Coronary artery (tissue), 2 donors: ENCODE results near the gene KCNIP1.

Experiments
- DNase-seq: peaks from one replicate; pipeline ENCODE4 v3.0.0-alpha.2; 2017; ENCODE audit warnings: low spot score
- H3K27ac ChIP-seq, 2 donors: fragments of 200-600 bp; sonication (generic); one replicate each; pipeline ENCODE4 v1.5.1; 2016 to 2019
- H3K4me3 ChIP-seq: fragments of 200-600 bp; sonication (generic); 2 replicates; pipeline ENCODE4 v1.5.1; 2016; ENCODE audit warnings: mild to moderate bottlenecking, moderate library complexity
- TF ChIP-seq, protein P1 (sequence below): fragments of 200-600 bp; sonication (generic); IDR thresholded peaks from one replicate; pipeline ENCODE4 v1.5.1; 2019; ENCODE audit warnings: antibody characterized with exemption

The KCNIP1 gene

DNA sequence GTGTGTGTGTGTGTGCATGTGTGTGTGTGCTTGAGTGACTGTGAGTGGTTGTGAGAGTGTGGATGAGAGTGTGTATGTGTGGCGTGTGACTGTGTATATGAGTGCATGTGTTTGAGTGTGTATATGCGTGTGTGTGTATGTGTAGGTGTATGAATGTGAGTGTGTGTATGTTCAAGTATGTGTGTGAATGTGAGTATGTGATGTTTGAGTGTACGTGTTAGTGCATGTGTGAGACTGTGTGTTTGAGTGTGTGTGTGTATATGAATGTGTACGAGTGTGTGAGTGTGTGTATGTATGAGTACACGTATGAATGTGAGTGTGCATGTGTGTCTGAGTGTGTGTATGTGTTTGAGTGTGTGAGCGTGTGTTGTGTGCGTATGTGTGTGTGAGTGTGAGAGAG is 47.8 kb downstream of the KCNIP1 start:
- TF ChIP-seq, protein P1, sequence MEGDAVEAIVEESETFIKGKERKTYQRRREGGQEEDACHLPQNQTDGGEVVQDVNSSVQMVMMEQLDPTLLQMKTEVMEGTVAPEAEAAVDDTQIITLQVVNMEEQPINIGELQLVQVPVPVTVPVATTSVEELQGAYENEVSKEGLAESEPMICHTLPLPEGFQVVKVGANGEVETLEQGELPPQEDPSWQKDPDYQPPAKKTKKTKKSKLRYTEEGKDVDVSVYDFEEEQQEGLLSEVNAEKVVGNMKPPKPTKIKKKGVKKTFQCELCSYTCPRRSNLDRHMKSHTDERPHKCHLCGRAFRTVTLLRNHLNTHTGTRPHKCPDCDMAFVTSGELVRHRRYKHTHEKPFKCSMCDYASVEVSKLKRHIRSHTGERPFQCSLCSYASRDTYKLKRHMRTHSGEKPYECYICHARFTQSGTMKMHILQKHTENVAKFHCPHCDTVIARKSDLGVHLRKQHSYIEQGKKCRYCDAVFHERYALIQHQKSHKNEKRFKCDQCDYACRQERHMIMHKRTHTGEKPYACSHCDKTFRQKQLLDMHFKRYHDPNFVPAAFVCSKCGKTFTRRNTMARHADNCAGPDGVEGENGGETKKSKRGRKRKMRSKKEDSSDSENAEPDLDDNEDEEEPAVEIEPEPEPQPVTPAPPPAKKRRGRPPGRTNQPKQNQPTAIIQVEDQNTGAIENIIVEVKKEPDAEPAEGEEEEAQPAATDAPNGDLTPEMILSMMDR: no peak
- DNase-seq: no peak
- Histone ChIP-seq H3K27ac (no peak overlapping the region), H3K4me3 (no peak overlapping the region)

DNA sequence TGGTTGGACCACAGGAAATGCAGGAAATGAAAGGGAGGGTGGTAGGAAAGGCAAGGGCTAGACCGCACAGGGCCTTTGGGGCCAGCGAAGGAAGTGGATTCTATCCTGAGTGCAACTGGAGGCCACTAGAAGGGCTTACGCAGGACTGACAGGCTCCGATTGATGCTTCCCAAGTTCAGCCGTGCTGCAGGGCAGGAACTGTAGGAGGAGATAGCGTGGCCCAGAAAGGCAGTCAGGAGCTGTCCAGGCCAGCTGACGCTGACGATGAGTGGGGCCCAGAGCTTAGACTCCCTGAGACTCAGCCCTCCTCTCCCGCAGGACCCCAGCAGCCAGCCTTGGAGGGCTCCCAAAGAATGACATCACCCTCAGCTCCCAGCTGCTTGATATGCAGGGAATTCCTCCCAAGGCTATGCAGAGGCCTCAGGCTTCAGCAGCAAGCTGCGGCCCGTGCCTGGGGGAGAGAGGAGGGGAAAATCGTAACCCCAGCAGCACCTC is 48.8 kb downstream of the KCNIP1 start:
- peak; percentile 71 for DNase-seq
- no peak overlapping the region for H3K4me3 ChIP-seq
- TF ChIP-seq, protein P1: no peak
- peak overlapping the region in 1 of 2 donors; percentile 11 for H3K27ac ChIP-seq

DNA sequence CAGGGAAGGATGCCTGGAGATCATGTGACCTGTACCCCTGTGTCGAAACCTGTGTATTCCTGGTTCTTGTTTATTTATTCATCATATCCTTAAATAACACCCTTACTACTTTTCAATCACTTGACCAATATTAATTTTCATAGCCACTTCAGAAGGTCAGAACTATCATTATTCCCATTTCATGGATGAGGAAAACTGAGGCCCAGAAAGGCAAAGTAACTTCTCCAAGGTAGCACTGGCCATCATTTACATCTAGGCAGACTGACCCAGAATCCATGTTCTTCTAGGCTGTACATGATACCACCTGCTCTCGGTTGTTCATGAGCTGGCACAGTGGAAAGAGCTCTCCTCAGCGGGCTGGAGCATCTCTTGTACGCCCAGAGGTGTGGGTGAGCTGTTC is 49.4 kb downstream of the KCNIP1 start:
- no peak overlapping the region for H3K4me3 ChIP-seq
- no peak for DNase-seq
- no peak overlapping the region for H3K27ac ChIP-seq
- TF ChIP-seq, protein P1: no peak

DNA sequence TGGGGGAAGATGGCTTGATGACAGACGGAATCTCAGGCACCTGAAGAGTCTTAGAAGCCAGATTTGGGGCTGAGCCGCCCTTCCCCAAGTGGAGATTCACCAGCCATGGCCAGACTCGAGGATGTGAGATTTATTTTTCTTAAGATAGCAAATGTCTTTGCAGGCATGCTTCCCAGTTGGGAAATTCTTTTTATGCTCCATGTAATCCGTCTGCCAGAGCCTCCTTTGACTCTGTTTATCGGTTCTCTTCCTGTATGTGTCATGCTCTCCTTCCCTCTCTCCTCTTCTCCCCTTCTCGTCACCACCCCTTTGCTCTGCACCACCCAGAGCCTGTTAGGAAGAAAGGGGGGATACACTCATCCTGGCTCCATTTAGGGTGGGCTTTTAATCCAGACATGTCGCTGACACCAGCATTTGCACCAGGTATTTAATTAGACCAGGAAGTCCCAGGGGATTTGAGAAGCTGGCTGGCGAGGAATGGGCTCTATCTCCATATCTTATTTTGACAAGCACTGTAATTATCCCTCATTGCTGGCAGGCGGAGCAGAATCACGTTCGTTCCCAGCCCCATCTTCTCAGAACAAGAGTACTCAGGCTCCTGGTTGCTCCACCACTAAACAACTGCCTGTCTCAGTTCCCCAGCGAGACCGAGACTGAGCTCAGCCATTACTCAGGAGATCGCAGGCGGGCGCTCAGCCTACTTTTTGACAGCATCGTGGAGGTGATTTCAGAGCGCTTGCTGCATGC is 50.9 kb downstream of the KCNIP1 start:
- Histone ChIP-seq H3K27ac (peak overlapping the region in 1 of 2 donors; percentile 16), H3K4me3 (no peak overlapping the region)
- TF ChIP-seq, protein P1: no peak
- DNase-seq: peak; percentile 56

DNA sequence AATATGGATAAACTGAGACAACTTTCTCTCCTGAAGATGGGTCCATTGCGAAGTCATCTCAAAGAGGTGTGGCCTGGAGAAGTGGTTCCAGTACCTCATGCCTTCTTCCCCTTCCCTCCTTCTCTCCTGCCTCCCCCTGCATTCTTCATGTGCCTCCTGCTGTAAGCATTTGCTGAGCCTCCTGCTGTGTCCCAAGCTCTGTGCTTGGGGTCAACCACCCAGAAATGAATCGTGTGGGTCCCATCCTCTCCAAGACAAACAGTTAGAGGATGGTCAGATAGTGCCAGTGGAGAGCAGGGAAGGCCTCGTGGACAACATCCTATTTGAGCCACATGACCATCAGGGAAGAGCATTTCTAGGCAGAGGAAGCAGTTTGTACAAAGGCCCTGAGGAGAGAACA is 53.5 kb downstream of the KCNIP1 start:
- Histone ChIP-seq H3K4me3 (no peak overlapping the region), H3K27ac (no peak overlapping the region)
- DNase-seq: peak; percentile 57
- TF ChIP-seq, protein P1: no peak

DNA sequence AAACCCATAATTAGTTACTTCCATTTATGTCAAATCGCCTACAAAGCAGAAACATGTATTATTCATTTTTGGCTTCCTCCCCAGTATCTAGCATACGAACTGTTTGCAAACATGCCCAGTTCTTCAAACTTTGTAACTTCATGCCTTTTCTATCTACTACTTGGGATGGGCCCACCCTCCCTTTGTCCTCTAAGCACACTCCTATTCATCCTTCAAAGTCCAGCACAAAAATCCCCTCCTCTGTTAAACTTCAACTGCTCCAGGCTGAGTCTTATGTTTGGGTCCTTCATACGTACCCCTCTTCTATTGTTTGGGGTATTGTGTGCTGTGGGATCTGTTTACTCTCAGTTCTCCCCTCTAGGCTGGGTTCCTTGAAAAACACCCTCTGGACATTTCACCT is 55.5 kb downstream of the KCNIP1 start:
- H3K4me3 ChIP-seq: no peak overlapping the region
- H3K27ac ChIP-seq: no peak overlapping the region
- TF ChIP-seq, protein P1: no peak
- DNase-seq: no peak

DNA sequence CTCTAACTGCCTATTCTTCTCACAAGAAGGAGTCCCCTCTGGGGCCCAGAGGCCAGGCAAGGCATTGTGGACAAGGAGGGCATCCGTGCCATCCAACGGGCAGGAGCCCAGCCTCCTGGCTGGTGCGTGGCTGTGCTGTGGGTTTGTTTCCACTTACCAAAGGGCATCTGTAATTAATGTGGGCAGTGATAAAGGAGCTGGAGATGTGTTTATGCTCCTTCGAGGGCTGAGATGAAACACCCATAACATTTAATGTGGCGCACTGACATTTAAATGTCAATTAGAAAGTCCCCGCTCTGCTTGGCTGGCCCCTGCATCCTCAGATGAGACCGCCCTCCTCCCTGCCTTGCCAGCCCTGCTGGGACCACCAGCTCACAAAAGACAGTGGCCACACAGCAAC is 57.1 kb downstream of the KCNIP1 start:
- TF ChIP-seq, protein P1: no peak

More for the DNA sequence above, 57.1 kb downstream of the KCNIP1 start:
- Histone ChIP-seq H3K4me3 (no peak overlapping the region), H3K27ac (no peak overlapping the region)
- DNase-seq: peak; percentile 40
